PC-3 (cell line): ENCODE results near the gene DEFB126. TPM values are rescaled to one million over a fixed set of nuclear protein-coding genes. Genes with fewer than 3 reads are reported as not detected.
"Not testable (repeated sequence)": the region's sequence is repeated elsewhere in the genome, so short reads cannot be mapped to it uniquely, and the experiment has no call there.

ENCODE experiments used
- ATAC-seq: fragments of 200-7000 bp; cut with Tn5 transposase; 2 replicates; pipeline ENCODE4 v1.9.1; 2020; ENCODE audit warnings: mild to moderate bottlenecking, moderate library complexity
- BruUV-seq: library from RNA; stranded (reverse); fragments of 400-500 nt; replicated peaks from 2 replicates; lab custom pipeline; 2021; lab: Mats Ljungman, UMichigan
- CTCF ChIA-PET: fragments of 300-600 bp; sonication (Branson Sonifier 250); formaldehyde crosslinking; loops from one replicate; lab custom pipeline; 2022; ENCODE audit warnings: antibody characterized with exemption; lab: Charles Lee
- POLR2A ChIA-PET: fragments of 300-600 bp; sonication (Branson Sonifier 250); formaldehyde crosslinking; loops from one replicate; lab custom pipeline; 2022; ENCODE audit warnings: antibody characterized with exemption; ENCODE audit not compliant: unreplicated experiment; lab: Charles Lee
- DNase-seq: peaks from one replicate; pipeline ENCODE4 v3.0.0-alpha.2; 2015
- H2AFZ ChIP-seq: fragments of 300-600 bp; sonication (generic); 2 replicates; pipeline ENCODE4 v1.6.0; 2016; ENCODE audit warnings: antibody characterized with exemption, low read length
- H3F3A ChIP-seq: fragments of 300-600 bp; sonication (generic); one replicate; pipeline ENCODE4 v1.6.0; 2017; ENCODE audit warnings: antibody characterized with exemption, low read length, control low read depth, mild to moderate bottlenecking; ENCODE audit not compliant: unreplicated experiment
- H3K27ac ChIP-seq: fragments of 300-600 bp; sonication (generic); 2 replicates; pipeline ENCODE4 v1.5.1; 2016; ENCODE audit warnings: mild to moderate bottlenecking, low read length
- H3K27me3 ChIP-seq: fragments of 300-600 bp; sonication (generic); 2 replicates; pipeline ENCODE4 v1.6.1; 2016; ENCODE audit warnings: low read length, mixed read lengths
- H3K36me3 ChIP-seq: fragments of 300-600 bp; sonication (generic); 2 replicates; pipeline ENCODE4 v1.6.1; 2016; ENCODE audit warnings: low read depth, mixed run types, low read length, mixed read lengths
- H3K4me1 ChIP-seq: fragments of 300-600 bp; sonication (generic); 2 replicates; pipeline ENCODE4 v1.5.1; 2016; ENCODE audit warnings: low read length; ENCODE audit not compliant: insufficient read depth
- H3K4me2 ChIP-seq: fragments of 300-600 bp; sonication (generic); 2 replicates; pipeline ENCODE4 v1.6.0; 2016; ENCODE audit warnings: low read length
- H3K4me3 ChIP-seq: fragments of 300-600 bp; sonication (generic); 2 replicates; pipeline ENCODE4 v1.5.1; 2016; ENCODE audit warnings: mild to moderate bottlenecking, low read length, mixed read lengths
- H3K79me2 ChIP-seq: fragments of 300-600 bp; sonication (generic); 2 replicates; pipeline ENCODE4 v1.6.1; 2017; ENCODE audit warnings: low read length, mixed read lengths
- H3K9ac ChIP-seq: fragments of 300-600 bp; sonication (generic); 2 replicates; pipeline ENCODE4 v1.6.0; 2016; ENCODE audit warnings: mild to moderate bottlenecking, low read length
- H3K9me2 ChIP-seq: fragments of 300-600 bp; sonication (generic); replicated peaks from 2 replicates; pipeline ENCODE4 v1.6.1; 2016; ENCODE audit warnings: mixed run types, low read length, mixed read lengths
- H3K9me3 ChIP-seq: fragments of 300-600 bp; sonication (generic); 2 replicates; pipeline ENCODE4 v1.6.1; 2016; ENCODE audit warnings: low read length, mixed read lengths
- H4K20me1 ChIP-seq: fragments of 300-600 bp; sonication (generic); 2 replicates; pipeline ENCODE4 v1.6.1; 2016; ENCODE audit warnings: low read length, mixed read lengths
- EZH2 ChIP-seq: fragments of 300-600 bp; sonication (generic); IDR thresholded peaks from one replicate; pipeline ENCODE4 v1.6.1; 2017; ENCODE audit warnings: antibody characterized with exemption, mild to moderate bottlenecking, low read length; ENCODE audit not compliant: unreplicated experiment
- EZH2phosphoT487 ChIP-seq: fragments of 300-600 bp; sonication (generic); IDR thresholded peaks from 2 replicates; pipeline ENCODE4 v1.6.1; 2018; ENCODE audit warnings: mild to moderate bottlenecking, antibody characterized with exemption, low read length, borderline replicate concordance
- intact Hi-C: fragments of 100-400 bp; cut with micrococcal nuclease; formaldehyde crosslinking; loops from 2 replicates; pipeline ENCODE4 v1.9.0; 2023
- total RNA-seq: library from RNA; depleted of rRNA; stranded (reverse); fragments of >200 nt; gene quantifications from 2 replicates; pipeline ENCODE4 v1.2.3, GENCODE V29; 2014
- TF ChIP-seq, protein P1 (sequence below): fragments of 300-600 bp; sonication (generic); conservative IDR thresholded peaks from 2 replicates; pipeline ENCODE4 v1.5.1; 2017; ENCODE audit warnings: antibody characterized with exemption, low read depth, mild to moderate bottlenecking, low read length

Gene DEFB126
- total RNA-seq, 1 experiment from 2014 or later: not detected

DNA sequence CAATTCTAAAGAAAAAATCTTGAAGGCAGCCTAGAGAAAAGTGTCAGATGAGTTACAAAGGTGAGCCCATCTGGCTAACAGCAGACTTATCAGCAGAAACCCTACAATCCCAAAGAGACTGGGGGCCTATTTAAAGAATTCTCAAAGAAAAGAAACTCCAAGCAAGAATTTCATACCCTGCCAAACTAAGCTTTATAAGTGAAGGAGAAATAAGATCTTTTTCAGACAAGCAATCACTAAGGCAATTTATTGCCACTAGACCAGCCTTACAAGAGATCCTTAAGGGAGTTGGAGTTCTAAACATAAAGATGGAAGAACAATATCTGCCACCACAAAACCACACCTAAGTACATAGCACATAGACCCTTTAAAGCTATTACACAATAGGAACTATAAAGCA lies 24.9 kb upstream of the DEFB126 start:
- Histone ChIP-seq H3K4me2 (no peak overlapping the region), H3K4me3 (no peak overlapping the region), H4K20me1 (no peaks in the 10 kb centered on the region), H3K9ac (no peak overlapping the region), H3K9me2 (no peaks in the 10 kb centered on the region), H3K4me1 (no peaks in the 10 kb centered on the region), H3K36me3 (no peaks in the 10 kb centered on the region), H2AFZ (no peak overlapping the region), H3K79me2 (no peaks in the 10 kb centered on the region), H3K27me3 (peaks cover 50% of the 10 kb centered on the region), H3K27ac (no peak overlapping the region), H3F3A (no peaks in the 10 kb centered on the region), H3K9me3 (no peaks in the 10 kb centered on the region)
- intact Hi-C loops: no loop called here
- TF ChIP-seq EZH2phosphoT487 (no peak), EZH2 (no peak)
- TF ChIP-seq, protein P1, sequence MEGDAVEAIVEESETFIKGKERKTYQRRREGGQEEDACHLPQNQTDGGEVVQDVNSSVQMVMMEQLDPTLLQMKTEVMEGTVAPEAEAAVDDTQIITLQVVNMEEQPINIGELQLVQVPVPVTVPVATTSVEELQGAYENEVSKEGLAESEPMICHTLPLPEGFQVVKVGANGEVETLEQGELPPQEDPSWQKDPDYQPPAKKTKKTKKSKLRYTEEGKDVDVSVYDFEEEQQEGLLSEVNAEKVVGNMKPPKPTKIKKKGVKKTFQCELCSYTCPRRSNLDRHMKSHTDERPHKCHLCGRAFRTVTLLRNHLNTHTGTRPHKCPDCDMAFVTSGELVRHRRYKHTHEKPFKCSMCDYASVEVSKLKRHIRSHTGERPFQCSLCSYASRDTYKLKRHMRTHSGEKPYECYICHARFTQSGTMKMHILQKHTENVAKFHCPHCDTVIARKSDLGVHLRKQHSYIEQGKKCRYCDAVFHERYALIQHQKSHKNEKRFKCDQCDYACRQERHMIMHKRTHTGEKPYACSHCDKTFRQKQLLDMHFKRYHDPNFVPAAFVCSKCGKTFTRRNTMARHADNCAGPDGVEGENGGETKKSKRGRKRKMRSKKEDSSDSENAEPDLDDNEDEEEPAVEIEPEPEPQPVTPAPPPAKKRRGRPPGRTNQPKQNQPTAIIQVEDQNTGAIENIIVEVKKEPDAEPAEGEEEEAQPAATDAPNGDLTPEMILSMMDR: no peak
- POLR2A ChIA-PET: no interaction called here
- CTCF ChIA-PET: no interaction called here
- ATAC-seq: no peak
- no peak for DNase-seq
- BruUV-seq: no TSS peak

DNA sequence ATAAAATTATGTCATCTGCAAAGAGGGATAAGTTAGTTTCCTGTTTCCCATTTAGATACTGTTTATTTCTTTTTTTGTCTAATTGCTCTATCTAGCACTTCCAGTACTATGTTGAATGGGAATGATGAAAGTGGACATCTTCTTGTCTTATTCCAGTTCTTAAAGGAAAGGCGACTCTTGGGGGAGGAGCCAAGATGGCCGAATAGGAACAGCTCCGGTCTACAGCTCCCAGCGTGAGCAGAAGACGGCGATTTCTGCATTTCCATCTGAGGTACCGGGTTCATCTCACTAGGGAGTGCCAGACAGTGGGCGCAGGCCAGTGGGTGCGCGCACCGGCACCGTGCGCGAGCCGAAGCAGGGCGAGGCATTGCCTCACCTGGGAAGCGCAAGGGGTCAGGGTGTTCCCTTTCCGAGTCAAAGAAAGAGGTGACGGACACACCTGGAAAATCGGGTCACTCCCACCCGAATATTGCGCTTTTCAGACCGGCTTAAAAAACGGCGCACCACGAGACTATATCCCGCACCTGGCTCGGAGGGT lies 12.5 kb upstream of the DEFB126 start:
- CTCF ChIA-PET, POLR2A ChIA-PET, H4K20me1 ChIP-seq: not testable (repeated sequence)

DNA sequence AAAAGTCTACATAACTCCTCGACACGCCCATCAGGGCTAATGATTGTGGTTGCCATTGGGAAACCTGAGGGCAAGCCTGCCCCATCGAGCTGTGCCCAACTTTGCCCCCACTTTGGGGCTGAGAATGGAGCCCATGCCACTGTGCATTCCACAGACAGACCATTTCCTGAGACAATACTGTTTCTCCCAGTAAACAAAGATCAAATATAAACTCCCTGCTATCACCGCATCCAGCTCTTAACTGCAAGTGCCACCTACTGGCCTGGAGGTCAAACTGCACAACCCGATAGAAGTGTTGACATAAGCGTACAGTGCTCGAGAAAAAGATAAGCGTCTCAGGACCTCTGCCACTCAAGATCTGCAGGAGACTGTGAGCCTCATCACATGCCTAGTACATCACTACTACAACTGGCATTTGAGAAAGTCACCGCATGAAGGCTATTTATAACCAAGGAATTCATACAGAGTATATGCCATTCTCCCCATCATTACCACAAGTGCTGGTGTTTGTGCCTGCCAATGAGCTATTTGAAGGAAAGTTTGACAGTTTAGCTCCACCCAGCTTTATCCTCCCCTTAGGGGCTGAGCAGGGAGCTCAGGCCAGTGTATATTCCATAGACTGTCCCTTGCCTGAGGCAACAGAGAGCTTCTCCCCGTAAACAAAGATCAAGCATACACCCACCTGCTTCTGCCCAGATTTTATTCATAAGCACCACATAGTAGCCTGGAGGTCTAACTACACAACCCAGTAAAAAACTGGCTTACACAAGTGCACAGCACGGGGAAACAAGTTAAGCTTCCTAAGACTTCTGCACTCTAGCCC lies 4.5 kb upstream of the DEFB126 start:
- no peak for TF ChIP-seq EZH2phosphoT487
- TF ChIP-seq, protein P1: peak; percentile 74
- DNase-seq (peak; percentile 32), ATAC-seq (no peak)
- H3K9ac ChIP-seq: no peak overlapping the region
- H3K4me2 ChIP-seq: no peak overlapping the region
- no peaks in the 10 kb centered on the region for H3K36me3 ChIP-seq
- no peak overlapping the region for H3K4me3 ChIP-seq
- ChIA-PET CTCF (no interaction called here), POLR2A (no interaction called here)
- H3K9me3 ChIP-seq: no peaks in the 10 kb centered on the region
- BruUV-seq: no TSS peak
- no peaks in the 10 kb centered on the region for H3K79me2 ChIP-seq
- no peaks in the 10 kb centered on the region for H4K20me1 ChIP-seq
- H3K9me2 ChIP-seq: no peaks in the 10 kb centered on the region
- H2AFZ ChIP-seq: 0 out of 2 replicates have a peak overlapping the region, but pooled peaks have one; percentile 7
- peaks cover 21% of the 10 kb centered on the region for H3K27me3 ChIP-seq
- no peak overlapping the region for H3K27ac ChIP-seq
- H3F3A ChIP-seq: no peaks in the 10 kb centered on the region
- no peaks in the 10 kb centered on the region for H3K4me1 ChIP-seq
- intact Hi-C loops: no loop called here

More for the DNA sequence above, 12.5 kb upstream of the DEFB126 start:
- Histone ChIP-seq H2AFZ (peak overlapping the region; percentile 49), H3K4me2 (peak overlapping the region; percentile 56), H3K27me3 (peaks cover 21% of the 10 kb centered on the region), H3K4me3 (peak overlapping the region; percentile 55)
- BruUV-seq, H3K9me2 ChIP-seq, intact Hi-C loops, H3K36me3 ChIP-seq, H3K9me3 ChIP-seq, H3K27ac ChIP-seq, H3K9ac ChIP-seq, ATAC-seq, H3K4me1 ChIP-seq, DNase-seq, H3K79me2 ChIP-seq, H3F3A ChIP-seq: not testable (repeated sequence)
